K562 (cell line): ENCODE results near the gene NRP1. TPM values are rescaled to one million over a fixed set of nuclear protein-coding genes. Genes with fewer than 3 reads are reported as not detected.

Source experiments
- ATAC-seq: fragments of 200-7000 bp; cut with Tn5 transposase; 3 replicates; pipeline ENCODE4 v1.9.1; 2020; ENCODE audit warnings: moderate library complexity
- BruUV-seq: library from RNA; stranded (reverse); fragments of 400-500 nt; replicated peaks from 2 replicates; lab custom pipeline; 2021; lab: Mats Ljungman, UMichigan
- CTCF ChIA-PET: fragments of 300-600 bp; formaldehyde crosslinking; extraction: SDS; loops from one replicate; lab custom pipeline; 2021; ENCODE audit warnings: low intra/inter-chr PET ratio; lab: Yijun Ruan, JAX
- POLR2A ChIA-PET: fragments of 300-600, 350-650 bp; sonication (Branson Sonifier 250); formaldehyde crosslinking; extraction: SDS; loops from one replicate; lab custom pipeline; 2021; ENCODE audit warnings: antibody characterized with exemption, inconsistent platforms; lab: Yijun Ruan, JAX
- DNase-seq, 4 experiments: peaks; one replicate each; pipeline versions ENCODE4 v3.0.0 to v3.0.0-alpha.2; 2011 to 2018; ENCODE audit warnings: low spot score in 3 of 4, mixed read lengths in 3 of 4; ENCODE audit errors: extremely low read depth in 1 of 4
- FAIRE-seq: peaks from 2 replicates; lab custom pipeline; 2011; peaks lifted over from hg19 to GRCh38; lab: Jason Lieb, UNC
- H2AFZ ChIP-seq: 2 replicates; pipeline ENCODE4 v1.6.0; 2011; ENCODE audit warnings: low read depth, low read length, control low read depth, inconsistent platforms
- H3K27ac ChIP-seq: fragments of 200-600 bp; 3 replicates; pipeline ENCODE4 v1.8.0; 2011; ENCODE audit warnings: low read depth, mild to moderate bottlenecking, control low read depth, inconsistent platforms, low read length, moderate library complexity, mixed read lengths; ENCODE audit errors: extremely low read depth
- H3K27me3 ChIP-seq, 2 experiments: fragments of 300-600 bp in 1 of 2; 2 replicates in 1 of 2; 3 replicates in 1 of 2; pipeline versions ENCODE4 v1.6.0 to v1.8.0; 2011; ENCODE audit warnings: inconsistent platforms in 2 of 2, low read length in 2 of 2, mild to moderate bottlenecking in 1 of 2, mixed read lengths in 1 of 2, moderate library complexity in 1 of 2; ENCODE audit not compliant: control insufficient read depth in 2 of 2, insufficient read depth in 2 of 2
- H3K36me3 ChIP-seq: fragments of 300-600 bp; 3 replicates; pipeline ENCODE4 v1.8.0; 2011; ENCODE audit warnings: mild to moderate bottlenecking, low read length, inconsistent platforms; ENCODE audit not compliant: control insufficient read depth, insufficient read depth
- H3K4me1 ChIP-seq, 2 experiments: fragments of 200-600 bp in 1 of 2; replicated peaks in 1 of 2; 2 replicates in 1 of 2; 3 replicates in 1 of 2; pipeline versions ENCODE4 v1.5.1 to v1.8.0; 2011; ENCODE audit warnings: inconsistent platforms in 2 of 2, low read length in 2 of 2, mild to moderate bottlenecking in 1 of 2, mixed read lengths in 1 of 2, moderate library complexity in 1 of 2; ENCODE audit not compliant: control insufficient read depth in 2 of 2, insufficient read depth in 2 of 2
- H3K4me2 ChIP-seq: 2 replicates; pipeline ENCODE4 v1.6.1; 2011; ENCODE audit warnings: low read length, control low read depth, inconsistent platforms, mixed read lengths; ENCODE audit not compliant: insufficient read depth
- H3K4me3 ChIP-seq: fragments of 200-600 bp; sonication (generic), shearing (Covaris generic); 2 replicates; pipeline ENCODE4 v1.5.1; 2016; ENCODE audit warnings: control low read depth, inconsistent platforms
- H3K79me2 ChIP-seq: fragments of 200-600 bp; 3 replicates; pipeline ENCODE4 v1.8.0; 2011; ENCODE audit warnings: low read length, inconsistent platforms; ENCODE audit not compliant: control insufficient read depth, insufficient read depth
- H3K9ac ChIP-seq, 2 experiments: 2 replicates each; pipeline versions ENCODE4 v1.6.0 to v1.6.1; 2011; ENCODE audit warnings: low read depth in 2 of 2, low read length in 2 of 2, control low read depth in 1 of 2, inconsistent platforms in 1 of 2, mild to moderate bottlenecking in 1 of 2, mixed read lengths in 1 of 2; ENCODE audit not compliant: insufficient read depth in 1 of 2
- H3K9me1 ChIP-seq: one replicate; pipeline ENCODE4 v1.6.0; 2011; ENCODE audit warnings: inconsistent platforms, mild to moderate bottlenecking, low read length, moderate library complexity; ENCODE audit not compliant: control insufficient read depth, insufficient read depth
- H3K9me3 ChIP-seq: replicated peaks from 2 replicates; pipeline ENCODE4 v1.5.1; 2011; ENCODE audit warnings: low read depth, low read length, inconsistent platforms; ENCODE audit not compliant: control insufficient read depth, insufficient read depth
- H4K20me1 ChIP-seq: replicated peaks from 2 replicates; pipeline ENCODE4 v1.6.1; 2011; ENCODE audit warnings: low read length, inconsistent platforms, mixed read lengths; ENCODE audit not compliant: control insufficient read depth, insufficient read depth
- CREB5 ChIP-seq: fragments of 250-450 bp; sonication (Bioruptor Pico); IDR thresholded peaks from 2 replicates; pipeline ENCODE4 v1.5.0; 2020; ENCODE audit warnings: mild to moderate bottlenecking
- FOXA3 ChIP-seq, 2 experiments: fragments of 450-650 bp in 1 of 2; sonication (generic) in 1 of 2; formaldehyde crosslinking; IDR thresholded peaks in 1 of 2; conservative IDR thresholded peaks in 1 of 2; 2 replicates each; pipeline versions ENCODE4 v1.4.0 to v1.8.0; 2020 to 2022; ENCODE audit warnings: mild to moderate bottlenecking in 2 of 2, missing genetic modification reagents in 1 of 2
- WHSC1 ChIP-seq: IDR thresholded peaks from one replicate; pipeline ENCODE4 v1.6.1; 2012; ENCODE audit warnings: low read length, control low read depth, inconsistent platforms
- WGBS: fragments of 100-300 bp; shearing (Covaris generic); methylation state at CpG from one replicate; pipeline ENCODE4 v1.1.6; 2016; ENCODE audit warnings: low coverage, mixed read lengths; ENCODE audit not compliant: insufficient coverage; ENCODE audit errors: missing lambda C conversion rate; 5-methylcytosine and 5-hydroxymethylcytosine counted together
- in situ Hi-C: fragments of 300-500 bp; cut with MboI; formaldehyde crosslinking; loops from 4 replicates; pipeline ENCODE4 v1.15.0; 2018; ENCODE audit warnings: inconsistent platforms, mixed read lengths
- intact Hi-C: fragments of 100-400 bp; cut with micrococcal nuclease; formaldehyde crosslinking; loops from 2 replicates; pipeline ENCODE4 v1.14.2; 2022
- polyA plus RNA-seq, 8 experiments: library from polyadenylated mRNA; depleted of rRNA in 4 of 8; stranded (reverse) in 5 of 8; unstranded in 3 of 8; fragments of >200 nt; fragmentation: Nextera tagmentation in 2 of 8; fragmentation: Illumina TruSeq in 1 of 8; extraction: Ambion mirVana in 2 of 8; extraction: Trizol in 1 of 8; gene quantifications; 2 replicates each; pipeline versions ENCODE4 v1.2.1 to v1.2.3, GENCODE V29; 2011 to 2014; ENCODE audit warnings: inconsistent platforms in 1 of 8, missing spikeins in 1 of 8
- total RNA-seq, 7 experiments: library from RNA; depleted of rRNA in 6 of 7; stranded (reverse); fragments of >200 nt in 6 of 7; fragmentation: Illumina TruSeq in 2 of 7; extraction: Trizol in 2 of 7; gene quantifications; 2 replicates each; pipeline versions ENCODE4 v1.2.1 to v1.2.3, GENCODE V29; 2011 to 2021; ENCODE audit warnings: low replicate concordance in 1 of 7

Gene NRP1
- total and polyA plus RNA-seq, 9 of the 15 experiments (the other 6 are each of a cell fraction or from before 2014, with no cell fraction given), result 0.01 to 0.38 (median 0.04) TPM; not detected in 5

- no peaks in the 10 kb centered on the region for H4K20me1 ChIP-seq
- no peak for DNase-seq
- WGBS, result 2% methylated on average over 7 of the region's 7 CpGs
- intact Hi-C loops, result no loop called here
- POLR2A ChIA-PET, result no interaction called here
- ATAC-seq, result no peak
- in situ Hi-C loops, result no loop called here
- no peak overlapping the region for H3K4me2 ChIP-seq
- FAIRE-seq, result no peak
- CTCF ChIA-PET, result no interaction called here
- H3K27ac ChIP-seq, result no peak overlapping the region
- H3K9me3 ChIP-seq, result no peaks in the 10 kb centered on the region
- no peak overlapping the region for H3K4me3 ChIP-seq
- H3K9me1 ChIP-seq, result no peaks in the 10 kb centered on the region
- H3K27me3 ChIP-seq, result no peaks in the 10 kb centered on the region; a peak in 3 of 5 replicates
- no peaks in the 10 kb centered on the region for H3K4me1 ChIP-seq
- no peak overlapping the region for H3K9ac ChIP-seq
- H2AFZ ChIP-seq, result no peak overlapping the region
- no peaks in the 10 kb centered on the region for H3K36me3 ChIP-seq
- BruUV-seq, result no TSS peak
- no peaks in the 10 kb centered on the region for H3K79me2 ChIP-seq
- TF ChIP-seq WHSC1, result no peak
- no peak for TF ChIP-seq FOXA3 (CRISPR knock-in tag; conservative IDR thresholded peaks at IDR 0.05 in 1 of 2, IDR thresholded peaks at IDR 0.05 in 1 of 2)
- TF ChIP-seq CREB5 (CRISPR knock-in tag), result no peak
These were observed 110.1 kb downstream of the NRP1 start for GRCh38 chr10:33224251-33224965.
